Activated T-cell treated with anti-CD3 and anti-CD28 coated beads for 48 hours (primary cell): ENCODE measurements around the gene IGSF21.

ENCODE experiments used
- DNase-seq: peaks from one replicate; pipeline ENCODE4 v3.0.0-alpha.2; 2020; ENCODE audit warnings: low read depth

Gene IGSF21

DNA sequence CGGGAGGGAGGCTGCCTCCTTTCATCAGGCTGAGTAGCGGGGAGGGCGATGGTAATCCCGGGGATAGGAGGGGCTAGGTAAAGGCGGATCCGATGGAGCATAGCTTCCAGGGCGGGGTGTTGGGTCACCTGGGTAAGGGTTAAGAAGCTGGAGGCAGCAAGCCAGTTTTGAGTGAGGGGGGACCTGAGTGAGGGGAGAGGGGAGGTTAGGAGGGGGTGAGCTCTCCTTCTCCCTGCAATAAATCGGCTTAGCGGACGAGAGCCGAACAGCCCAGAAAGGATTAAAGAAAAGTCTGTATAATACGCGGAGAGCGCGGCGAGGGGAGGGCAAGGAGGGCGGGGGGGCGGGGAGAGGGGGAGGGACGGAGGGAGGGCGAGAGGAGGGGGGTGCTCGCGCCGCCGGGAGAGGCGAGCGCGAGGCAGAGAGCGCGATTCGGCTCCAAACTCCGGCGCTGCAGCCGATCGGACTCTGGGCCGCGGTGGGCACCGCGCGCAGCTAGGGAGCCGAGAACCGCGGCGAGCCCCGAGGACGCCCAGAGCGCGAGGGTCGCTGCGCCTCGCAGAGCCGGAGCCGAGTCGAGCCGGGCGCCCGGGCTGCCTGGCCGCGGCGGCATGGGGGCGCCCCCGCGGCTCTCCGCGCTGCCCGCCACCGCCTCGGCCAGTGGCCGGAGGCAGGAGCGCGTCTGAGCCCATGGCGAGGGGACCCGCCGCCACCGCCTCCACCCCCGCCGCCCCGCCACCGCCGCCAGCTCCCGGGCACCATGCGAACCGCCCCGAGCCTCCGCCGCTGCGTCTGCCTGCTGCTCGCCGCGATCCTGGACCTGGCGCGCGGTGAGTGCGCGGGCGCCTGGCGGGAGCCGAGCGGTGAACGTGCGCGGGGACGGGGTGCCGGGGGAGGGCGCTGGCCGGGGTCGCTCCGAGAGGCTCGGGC is at the start of gene IGSF21:
IGSF21 (plus strand) TSS at position 430 of the 930 bp plus-strand sequence; CDS start at position 761, 331 bp downstream.
- no peak for DNase-seq

DNA sequence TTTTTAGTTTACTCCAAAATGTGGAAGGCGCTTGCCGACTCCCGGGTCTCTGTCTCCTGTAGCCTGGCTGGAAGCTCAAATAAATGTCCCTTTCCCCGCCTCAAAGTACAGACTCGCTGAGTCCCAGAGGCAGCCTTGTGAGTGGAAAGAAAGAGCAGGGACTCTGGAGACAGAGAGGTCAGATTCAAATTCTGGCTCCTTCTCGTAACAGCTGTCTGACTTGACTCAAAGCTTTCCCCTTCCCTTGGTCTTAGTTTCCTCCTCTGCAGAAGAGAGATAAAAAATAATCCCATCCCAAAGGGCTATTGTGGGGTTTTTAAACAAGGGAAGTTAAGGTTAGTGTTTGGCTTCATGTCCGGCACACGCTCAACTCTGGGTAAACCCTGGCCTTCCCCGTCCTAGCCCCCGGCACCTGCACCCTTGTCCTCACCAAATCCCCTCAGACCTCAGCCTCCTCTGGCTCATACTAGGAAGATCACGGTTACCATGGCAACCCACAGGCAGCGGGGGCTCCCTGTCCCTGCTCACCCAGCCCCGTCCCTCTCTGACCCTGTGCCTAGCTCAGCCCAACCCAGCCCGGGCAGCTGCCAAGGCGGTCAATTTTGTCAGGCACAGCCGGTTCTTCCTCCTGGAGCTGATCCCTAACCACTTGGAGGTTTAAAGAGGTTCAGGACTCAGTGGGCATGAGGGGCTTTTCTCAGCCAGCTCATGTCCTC is 49.2 kb upstream of the IGSF21 start:
- no peak for DNase-seq

DNA sequence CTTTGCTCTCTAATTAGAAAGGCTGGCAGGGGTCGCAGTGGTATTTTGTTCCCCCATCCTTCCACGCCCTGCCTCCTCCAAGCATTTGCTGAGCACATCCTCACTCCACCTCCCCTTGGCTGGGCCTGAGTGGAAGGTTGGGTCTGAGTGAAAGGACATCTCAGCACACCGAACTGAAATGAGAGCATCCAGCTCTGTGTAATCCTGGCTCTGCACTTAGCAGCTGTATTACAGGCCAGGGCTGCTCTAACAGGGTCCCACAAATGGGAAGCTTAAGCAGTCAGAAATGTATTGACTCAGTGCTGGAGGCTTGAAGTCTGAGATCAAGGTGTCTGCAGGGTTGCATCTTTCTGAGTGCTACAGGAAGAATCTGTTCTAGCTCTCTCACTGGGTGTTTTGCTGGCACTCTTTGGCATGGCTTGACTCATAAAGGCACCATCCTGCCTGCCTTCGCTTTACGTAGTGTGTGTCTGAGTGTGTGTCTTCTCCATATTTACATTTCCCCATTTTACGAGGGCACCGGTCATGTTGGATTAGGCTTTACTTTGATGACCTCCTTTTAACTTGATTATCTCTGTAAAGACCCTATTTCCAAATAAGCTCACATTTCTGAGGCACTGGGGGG is 48.5 kb upstream of the IGSF21 start:
- DNase-seq: no peak

DNA sequence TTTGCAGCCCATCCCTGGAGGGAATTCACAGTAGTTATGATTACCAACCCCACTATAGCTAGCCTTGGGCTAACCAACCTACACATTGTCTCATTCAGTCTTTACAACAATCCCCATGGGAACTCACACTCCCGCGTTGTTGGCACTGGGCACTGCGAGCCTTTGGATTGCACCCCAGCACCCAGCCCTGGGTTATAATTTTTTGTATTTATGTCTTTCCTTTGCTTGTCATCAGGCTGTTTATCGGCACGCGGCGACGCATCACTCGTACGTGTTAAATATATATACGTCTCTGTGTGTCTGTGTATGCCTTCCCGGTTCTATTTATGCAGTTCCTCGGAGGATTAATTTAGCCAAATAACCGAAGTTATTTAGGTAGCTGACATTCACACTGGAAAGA is 47.2 kb upstream of the IGSF21 start:
- DNase-seq: no peak

DNA sequence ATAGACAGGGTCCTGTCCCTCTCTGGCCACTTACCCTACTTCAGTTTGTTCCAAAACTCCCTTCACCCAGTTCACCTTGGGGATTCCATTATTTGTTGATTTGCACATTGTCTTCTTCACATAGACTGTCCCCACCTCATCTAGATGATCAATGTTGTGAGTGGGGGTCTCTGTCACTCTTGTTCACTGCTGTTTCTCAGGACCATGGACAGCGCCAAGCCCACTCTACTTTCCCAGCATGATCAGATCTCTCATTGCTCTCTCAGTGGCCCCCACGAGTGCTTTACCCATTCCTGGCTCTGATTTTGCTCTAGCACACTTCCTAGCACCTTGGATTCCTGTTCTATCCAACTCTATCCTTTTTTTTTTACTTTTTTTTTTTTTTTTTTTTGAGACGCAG is 45.4 kb upstream of the IGSF21 start:
- DNase-seq: no peak

DNA sequence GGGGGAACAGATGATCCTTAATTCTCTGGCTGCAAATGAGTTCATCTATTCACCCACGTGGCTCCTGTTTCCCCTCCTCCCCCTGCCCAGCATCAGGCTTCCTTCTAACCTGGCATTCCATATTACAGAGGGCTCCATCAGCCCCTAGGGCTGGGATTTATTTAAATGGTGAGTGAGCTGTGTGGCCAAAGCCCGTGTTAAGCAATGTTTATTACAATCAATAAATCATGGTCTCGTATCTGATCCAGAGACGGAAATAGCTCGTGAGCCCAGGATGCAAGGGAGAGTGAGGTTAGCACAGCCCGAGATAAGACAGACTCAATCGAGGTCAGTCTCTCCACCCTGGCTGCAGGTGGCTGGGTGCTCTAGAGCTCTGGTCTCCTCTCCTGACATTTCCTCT is 43.1 kb upstream of the IGSF21 start:
- no peak for DNase-seq

DNA sequence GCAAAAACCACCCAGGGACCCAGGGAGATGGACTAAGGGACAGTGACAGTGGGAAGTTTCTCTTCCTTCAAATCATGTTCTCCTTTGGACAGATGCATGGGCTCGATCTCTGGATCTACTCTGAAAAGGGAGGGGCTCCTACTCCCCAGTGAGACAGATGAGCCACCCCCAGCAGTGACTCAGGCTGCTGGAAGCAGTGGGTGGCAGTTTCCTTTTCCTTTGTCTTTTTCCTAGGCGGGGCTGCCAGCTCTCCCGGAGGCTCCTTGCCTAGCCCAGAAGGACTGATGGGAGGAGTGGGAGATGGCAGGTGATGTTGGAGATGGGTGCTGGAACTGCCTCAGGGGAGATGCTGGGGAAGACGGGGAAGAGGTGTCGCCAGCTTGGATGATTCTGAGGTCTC is 41.0 kb upstream of the IGSF21 start:
- DNase-seq: no peak

DNA sequence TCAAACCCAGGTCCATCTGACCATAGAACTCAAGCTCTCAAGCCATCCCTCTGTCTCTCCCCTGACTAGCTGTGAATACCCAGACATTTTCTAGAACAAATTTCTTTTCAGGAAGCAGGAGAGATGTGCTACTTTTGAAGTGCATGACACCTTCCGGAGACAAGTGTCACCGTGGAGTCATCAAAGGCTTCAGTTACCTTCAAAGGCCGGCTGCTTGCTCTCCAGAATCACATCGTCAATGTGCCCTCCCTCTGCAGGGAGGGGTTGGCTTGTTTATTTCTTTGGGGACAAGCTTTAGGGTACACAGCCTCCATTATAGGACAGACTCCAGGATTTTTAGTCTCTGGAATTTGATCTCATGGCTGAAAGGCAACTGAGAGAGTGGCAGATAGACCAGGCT is 37.7 kb upstream of the IGSF21 start:
- DNase-seq: no peak

DNA sequence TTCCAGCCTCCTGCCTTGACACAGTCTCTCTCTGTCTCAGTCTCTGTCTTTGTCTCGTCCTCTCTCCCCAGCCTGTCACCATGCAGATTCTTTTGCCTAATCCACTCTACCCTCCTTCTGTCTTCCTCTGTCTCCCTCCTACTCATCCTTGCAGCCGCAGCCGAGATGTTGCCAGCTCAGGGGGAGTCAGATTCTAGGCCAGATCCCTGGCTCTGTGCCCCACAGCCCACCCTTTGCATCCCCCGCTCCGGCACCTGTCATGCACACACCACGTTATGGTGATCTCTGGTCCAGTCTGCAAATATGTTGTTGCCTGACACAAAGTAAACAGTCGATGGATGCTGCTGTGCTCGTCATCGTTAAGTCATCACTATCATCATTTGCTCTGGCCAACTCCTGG is 35.5 kb upstream of the IGSF21 start:
- no peak for DNase-seq

DNA sequence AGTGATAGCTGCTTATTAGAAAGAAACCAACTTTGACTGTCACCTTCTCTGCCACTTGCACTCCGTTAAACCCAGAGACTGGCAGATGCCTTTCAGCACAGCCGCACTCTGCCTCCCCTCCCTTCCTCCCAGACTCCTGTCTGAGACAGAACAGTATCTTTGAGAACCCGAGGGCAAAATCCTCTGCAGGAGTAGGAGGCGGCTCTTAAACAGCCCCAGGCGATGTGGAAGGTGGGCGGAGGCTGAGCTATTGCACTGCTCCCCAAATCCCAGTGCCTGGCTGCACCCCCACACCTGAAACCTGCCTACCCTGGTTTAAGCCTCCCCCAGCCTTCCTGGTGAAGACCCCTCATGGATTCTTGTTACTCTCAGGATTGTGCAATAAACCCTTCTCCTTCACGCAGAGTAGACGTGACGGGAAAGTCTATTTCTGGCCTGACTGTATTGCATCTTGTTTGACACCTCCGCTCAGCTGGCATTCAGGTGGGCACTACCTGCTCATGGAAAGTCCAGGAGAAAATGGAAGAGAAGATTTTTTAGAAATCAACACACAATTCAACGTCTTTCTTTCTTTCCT is 34.4 kb upstream of the IGSF21 start:
- DNase-seq: no peak

DNA sequence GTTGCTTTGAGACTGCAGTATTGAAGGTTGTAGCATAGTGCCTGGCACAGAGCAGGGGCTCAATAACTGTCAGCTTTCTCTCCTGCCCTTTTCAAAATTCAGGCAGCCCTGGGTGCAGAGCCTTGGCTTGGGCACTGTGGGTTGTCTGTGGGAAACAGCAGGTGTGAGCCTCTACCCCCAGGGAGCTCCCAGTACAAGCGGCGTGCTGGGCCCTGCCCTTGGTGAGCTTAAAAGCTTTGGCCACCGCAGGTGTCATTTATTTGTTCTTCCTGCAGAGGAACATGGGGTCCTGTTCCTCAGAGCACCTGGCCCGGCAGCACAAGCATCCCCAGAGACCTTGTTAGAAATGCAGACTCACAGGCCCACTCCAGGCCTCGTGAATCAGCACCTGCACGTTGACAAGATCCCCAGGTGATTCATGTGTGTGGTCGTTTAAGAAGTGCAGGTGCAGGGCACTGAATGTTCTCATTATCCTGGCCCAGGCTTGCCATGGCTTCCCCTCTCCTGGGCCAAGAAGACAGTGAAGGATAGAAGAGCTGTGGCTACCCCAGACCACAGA is 29.9 kb upstream of the IGSF21 start:
- DNase-seq: no peak

DNA sequence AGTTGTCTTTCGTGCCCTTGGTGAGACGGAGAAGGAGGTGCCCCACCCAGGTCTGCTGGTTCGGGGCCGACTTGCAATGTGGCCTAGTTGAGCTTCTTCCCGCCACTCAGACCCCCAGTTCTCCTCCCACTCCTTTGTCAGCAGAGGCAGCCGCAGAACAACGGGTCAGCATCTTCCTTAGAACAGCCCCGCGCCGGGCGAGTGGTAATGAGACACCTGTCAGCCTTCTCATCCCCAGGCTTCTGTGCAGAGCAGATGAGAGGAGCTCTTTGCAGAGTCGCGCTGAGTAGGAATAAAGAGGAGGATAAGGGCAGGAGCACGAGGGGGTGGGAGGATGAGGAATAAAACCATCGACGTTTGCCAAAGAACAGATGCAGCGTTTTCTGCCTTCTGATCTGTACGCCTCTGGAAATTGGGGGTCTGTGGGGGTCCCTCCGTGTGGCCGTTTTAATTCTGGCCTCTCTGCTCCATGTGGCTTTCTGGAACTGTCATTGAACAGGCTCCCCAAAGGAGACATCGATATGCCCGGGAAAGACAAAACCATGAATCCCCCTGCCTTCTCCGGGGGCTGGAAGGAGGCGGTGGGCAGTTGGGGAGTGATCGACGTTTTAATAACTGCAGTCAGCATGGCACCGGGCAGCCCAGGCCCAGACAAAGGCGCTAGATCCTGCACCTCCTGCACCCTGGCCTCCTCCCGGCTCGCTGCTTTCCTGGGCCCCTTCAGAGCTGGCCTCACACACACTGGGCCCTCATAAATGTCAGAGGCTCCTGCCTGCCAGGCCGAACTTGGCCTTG is 27.5 kb upstream of the IGSF21 start:
- DNase-seq: no peak

DNA sequence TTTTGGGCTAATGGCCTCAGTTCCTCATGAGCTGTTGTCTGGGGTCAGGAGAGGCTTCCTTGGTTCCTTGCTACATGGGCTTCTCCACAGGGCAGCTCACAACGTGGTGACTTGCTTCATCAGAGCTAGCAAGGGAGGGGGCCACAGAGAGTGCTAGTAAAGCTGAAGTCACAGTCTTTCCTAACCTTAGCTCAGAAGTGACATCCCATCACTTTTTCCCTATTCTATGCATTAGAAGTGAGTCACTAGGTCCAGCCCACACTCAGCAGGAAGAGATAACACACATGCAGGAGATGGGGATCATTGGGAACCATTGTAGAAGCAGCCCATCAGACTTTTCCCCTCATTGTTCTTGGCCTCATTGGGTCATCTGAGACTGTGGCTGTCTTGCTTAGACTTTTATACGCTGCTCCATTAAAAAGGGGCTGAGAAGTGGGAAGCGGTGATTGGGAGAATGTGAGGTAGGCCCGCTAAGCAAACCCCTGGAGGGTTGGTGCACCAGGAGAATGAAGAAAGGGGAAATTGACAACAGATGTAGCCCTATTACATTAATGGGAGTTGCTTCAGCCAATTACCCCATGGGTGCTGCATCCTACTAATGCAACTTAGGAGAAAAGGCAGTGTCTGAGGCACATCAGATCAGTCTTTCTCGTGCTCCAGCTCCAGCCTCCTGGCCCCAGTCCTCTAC is 22.1 kb upstream of the IGSF21 start:
- no peak for DNase-seq

DNA sequence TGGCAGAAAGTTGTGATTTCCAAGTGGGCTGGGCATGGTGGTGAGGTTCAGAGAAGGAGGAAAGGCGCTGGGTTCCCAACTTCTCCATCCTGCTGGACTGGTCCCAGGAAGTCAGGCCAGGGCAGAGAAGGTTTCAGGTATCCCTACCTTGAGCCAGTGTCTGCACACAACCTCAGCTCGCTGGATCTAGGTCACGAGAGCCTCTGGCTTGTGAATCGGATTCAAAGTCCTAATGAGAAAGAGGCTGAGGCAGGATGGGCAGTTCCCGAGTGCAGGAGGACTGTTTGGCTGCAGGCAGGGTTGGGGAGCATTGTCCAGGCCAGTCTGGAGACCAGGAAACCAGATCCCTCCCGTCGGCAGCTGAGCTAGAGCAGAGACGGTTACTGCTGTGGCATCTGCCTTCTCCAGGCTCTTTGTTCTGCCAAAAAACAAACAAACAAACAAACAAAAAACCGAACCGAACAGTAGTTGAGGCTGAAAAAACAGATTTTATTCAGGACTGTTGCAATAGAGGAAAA is 19.5 kb upstream of the IGSF21 start:
- DNase-seq: no peak

DNA sequence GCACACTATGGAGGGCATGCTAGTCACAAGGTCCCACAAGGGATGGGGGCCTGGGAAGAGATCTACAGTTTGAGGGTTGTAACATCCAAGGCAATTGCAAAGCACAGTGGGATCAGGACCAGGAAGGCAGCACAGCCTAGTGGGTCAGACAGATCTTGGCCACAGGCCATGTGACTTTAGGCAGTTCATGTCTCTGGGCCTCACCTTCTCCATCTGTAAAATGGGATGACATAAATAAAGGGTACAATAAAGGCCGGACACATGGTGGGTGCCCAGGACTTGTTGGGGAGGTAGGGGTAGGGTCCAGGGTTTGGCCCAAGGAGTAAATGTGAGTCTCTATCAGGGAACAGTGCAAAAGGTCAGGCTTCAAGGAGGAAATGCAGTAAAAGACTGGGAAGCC is 18.1 kb upstream of the IGSF21 start:
- no peak for DNase-seq

DNA sequence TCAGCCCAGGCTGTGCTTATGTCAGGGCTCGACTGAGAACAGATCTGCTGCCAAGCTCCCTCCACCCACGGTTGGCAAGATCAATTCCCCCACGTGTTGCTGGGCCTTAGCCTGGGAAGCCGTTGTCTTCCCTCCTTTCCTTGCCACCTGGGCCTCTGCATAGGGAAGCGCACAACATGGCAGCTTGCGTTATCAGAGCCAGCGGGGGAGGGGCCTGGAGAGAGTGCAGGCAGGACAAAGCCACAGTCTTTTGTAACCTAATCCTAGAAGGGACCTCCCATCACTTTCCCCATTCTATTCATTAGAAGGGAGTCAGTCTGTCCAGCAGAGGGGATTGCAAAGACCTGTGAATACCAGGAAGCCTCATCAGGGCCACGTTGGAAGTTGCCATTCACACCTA is 17.0 kb upstream of the IGSF21 start:
- DNase-seq: no peak

DNA sequence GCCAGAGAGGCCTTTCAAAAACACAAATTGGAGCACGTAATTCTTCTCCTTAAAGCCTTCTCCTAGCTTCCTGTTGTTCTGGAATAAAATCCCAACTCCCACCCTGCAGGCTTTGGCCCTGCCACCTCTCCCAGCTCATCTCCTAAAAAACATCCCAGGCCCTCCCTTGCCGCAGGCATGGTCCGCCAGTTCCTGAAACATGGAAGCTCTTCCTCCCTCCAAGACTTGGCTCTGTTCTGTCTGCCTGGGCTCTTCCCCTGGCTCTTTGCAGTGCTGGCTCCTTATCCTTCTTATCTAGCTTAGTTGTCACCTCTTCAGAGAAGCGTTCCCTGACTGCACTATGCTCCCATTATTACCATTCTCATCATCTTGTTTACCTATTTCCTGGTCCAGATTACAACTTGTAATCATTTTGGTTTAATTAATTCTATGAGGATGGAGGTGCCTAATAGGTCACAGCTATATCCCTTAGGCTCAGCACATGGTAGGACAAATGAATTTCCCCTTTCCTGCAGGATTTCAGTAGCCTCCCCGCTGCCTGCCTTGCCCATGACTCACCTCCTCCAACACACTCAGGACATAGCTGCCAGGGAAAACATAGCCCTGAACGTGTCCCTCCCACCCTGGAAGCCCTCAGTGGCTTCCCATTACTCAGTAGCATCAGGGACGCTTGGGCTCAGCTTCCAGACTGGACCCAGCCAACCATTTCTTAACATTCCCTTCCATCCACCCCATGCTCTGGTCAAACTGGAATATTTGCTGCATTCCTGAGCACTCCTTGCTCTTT is 15.7 kb upstream of the IGSF21 start:
- DNase-seq: no peak

DNA sequence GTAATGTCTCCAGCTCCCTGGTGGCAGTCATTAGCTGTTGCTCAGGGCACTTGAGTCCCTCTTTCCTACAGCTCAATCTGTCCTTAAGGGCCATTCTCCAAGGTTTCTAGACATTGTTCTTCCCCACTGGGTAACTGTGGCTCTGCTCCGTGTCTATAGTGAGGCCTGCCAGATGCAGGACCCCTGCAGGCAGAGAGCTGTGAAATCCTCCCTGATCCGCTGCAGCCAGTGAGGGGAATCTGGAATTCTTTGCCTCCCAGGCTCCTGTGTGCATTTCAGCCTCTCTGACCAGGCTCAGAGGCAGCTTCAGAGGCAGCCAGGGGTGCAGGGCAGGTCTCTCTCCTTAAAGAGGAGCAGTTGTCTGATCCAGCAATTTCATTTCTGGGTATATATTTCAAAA is 14.4 kb upstream of the IGSF21 start:
- DNase-seq: no peak

DNA sequence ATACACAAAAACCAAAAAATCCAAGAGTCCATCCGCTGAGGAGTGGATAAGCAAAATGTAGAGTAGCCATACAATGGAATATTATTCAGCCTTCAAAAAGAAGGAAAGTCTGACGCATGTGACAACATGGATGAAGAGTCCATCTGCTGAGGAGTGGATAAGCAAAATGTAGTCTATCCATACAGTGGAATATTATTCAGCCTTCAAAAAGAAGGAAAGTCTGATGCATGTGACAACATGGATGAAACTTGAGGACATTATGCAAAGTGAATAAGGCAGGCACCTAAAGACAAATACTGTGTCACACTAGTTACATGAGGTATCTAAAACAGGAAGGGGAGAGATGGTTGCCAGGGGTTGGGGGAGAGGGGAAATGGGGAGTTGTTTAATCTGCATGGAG is 14.0 kb upstream of the IGSF21 start:
- no peak for DNase-seq

DNA sequence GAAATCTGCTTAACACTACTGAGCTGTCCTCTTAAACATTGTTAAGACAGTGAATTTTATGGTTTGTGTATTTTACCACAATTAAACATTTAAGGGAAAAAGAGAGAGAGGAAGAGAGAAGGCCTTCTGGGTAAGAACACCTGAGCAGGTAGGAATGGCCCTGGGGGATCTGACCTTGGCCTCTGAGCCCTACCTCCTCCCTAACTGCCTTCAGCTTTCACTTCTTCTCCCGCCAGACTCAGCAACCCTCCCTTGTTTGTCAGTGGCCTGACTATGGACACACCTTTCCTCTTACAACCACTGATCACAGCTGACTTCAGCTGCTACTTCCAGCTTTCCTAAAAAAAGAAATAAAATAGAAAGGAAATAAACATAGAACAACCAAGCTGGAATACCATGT is 13.5 kb upstream of the IGSF21 start:
- DNase-seq: no peak
